Measurements from ENCODE around the gene SASS6. TPM values are rescaled to one million over a fixed set of nuclear protein-coding genes. Genes with fewer than 3 reads are reported as not detected.

SASS6 gene
- total RNA-seq, 1 experiment from 2014 or later = 8.7 TPM

DNA sequence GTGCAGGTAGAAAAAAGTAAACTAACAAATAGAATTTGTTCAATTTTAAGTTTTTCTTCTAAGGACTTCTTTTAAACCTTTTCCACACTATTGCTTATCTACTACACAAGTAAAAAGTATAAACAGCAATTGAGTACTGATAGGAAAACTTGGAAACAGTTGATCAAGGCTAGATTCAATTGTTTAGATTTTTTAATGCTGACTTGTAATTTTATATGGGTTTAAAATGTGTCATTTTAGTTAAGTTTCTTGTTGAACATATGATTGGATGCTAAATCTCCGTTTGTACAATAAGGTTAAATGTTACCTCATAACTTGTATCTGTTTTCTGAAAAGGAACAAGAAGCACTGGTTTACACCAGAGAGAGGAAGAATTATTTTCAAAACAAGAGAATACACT, 5.5 kb downstream of the SASS6 start:
- Histone ChIP-seq H2AFZ (no peak overlapping the region), H3K4me2 (no peak overlapping the region), H3K79me2 (ENCODE audit: low read depth) (peaks cover 59% of the 10 kb centered on the region), H3K9me3 (ENCODE audit: insufficient read depth, low read depth) (no peaks in the 10 kb centered on the region), H3K36me3 (ENCODE audit: low read depth) (0 out of 2 replicates have a peak, but pooled peaks cover 5% of the 10 kb centered on the region), H3K9me2 (ENCODE audit: insufficient read depth) (no peaks in the 10 kb centered on the region), H3K4me1 (replicated peaks; ENCODE audit: insufficient read depth) (peaks cover 18% of the 10 kb centered on the region), H3K27ac (no peak overlapping the region), H4K20me1 (ENCODE audit: insufficient read depth) (no peaks in the 10 kb centered on the region), H3K27me3 (ENCODE audit: insufficient read depth, low read depth) (no peaks in the 10 kb centered on the region), H3K4me3 (no peak overlapping the region), H3F3A (ENCODE audit: insufficient read depth, low read depth) (no peaks in the 10 kb centered on the region)
- intact Hi-C loops (cut with micrococcal nuclease; ENCODE audit: unreplicated experiment) = no loop called here
- CTCF ChIA-PET = no interaction called here
- POLR2A ChIA-PET (ENCODE audit: unreplicated experiment) = no interaction called here
- DNase-seq = no peak
- no TSS peak for BruUV-seq (replicated peaks)
- no peak for TF ChIP-seq EZH2 (IDR thresholded peaks at IDR 0.05; ENCODE audit: low read depth)
- TF ChIP-seq, protein P1, sequence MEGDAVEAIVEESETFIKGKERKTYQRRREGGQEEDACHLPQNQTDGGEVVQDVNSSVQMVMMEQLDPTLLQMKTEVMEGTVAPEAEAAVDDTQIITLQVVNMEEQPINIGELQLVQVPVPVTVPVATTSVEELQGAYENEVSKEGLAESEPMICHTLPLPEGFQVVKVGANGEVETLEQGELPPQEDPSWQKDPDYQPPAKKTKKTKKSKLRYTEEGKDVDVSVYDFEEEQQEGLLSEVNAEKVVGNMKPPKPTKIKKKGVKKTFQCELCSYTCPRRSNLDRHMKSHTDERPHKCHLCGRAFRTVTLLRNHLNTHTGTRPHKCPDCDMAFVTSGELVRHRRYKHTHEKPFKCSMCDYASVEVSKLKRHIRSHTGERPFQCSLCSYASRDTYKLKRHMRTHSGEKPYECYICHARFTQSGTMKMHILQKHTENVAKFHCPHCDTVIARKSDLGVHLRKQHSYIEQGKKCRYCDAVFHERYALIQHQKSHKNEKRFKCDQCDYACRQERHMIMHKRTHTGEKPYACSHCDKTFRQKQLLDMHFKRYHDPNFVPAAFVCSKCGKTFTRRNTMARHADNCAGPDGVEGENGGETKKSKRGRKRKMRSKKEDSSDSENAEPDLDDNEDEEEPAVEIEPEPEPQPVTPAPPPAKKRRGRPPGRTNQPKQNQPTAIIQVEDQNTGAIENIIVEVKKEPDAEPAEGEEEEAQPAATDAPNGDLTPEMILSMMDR (conservative IDR thresholded peaks at IDR 0.05) = no peak

DNA sequence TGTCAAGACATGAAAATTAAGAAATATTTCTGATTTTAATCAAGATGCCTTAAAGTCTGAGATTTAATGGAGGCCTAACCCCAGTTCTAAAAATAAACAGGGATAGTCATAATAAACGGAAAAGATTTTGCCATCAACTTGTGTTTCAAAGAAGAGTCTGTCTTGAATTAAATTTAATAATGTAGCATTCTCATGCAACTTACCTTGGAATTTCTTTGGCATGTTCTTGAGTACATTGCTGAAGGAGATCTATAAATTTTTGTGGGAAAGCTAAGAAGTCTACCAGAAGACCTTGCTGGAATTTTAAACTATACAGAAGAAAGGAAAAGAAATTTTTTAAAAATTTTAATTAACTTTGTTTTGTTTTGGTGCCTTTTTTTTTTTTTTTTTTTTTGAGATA, 10.6 kb downstream of the SASS6 start:
- H3K9me3 ChIP-seq (ENCODE audit: insufficient read depth, low read depth) = no peaks in the 10 kb centered on the region
- H3K27ac ChIP-seq = no peak overlapping the region
- H4K20me1 ChIP-seq (ENCODE audit: insufficient read depth) = no peaks in the 10 kb centered on the region
- POLR2A ChIA-PET (ENCODE audit: unreplicated experiment) = no interaction called here
- no TSS peak for BruUV-seq (replicated peaks)
- H3K9me2 ChIP-seq (ENCODE audit: insufficient read depth) = no peaks in the 10 kb centered on the region
- no peak for TF ChIP-seq EZH2 (IDR thresholded peaks at IDR 0.05; ENCODE audit: low read depth)
- TF ChIP-seq, protein P1 (conservative IDR thresholded peaks at IDR 0.05) = no peak
- no peaks in the 10 kb centered on the region for H3K4me1 ChIP-seq (replicated peaks; ENCODE audit: insufficient read depth)
- no peak overlapping the region for H3K4me3 ChIP-seq
- no peak for DNase-seq
- CTCF ChIA-PET = interaction anchor here (0.5 to 0.6 kb wide), 2 partner anchors 230 to 334 kb away, joined by 3 read pairs; no protein-coding TSS in a partner anchor
- intact Hi-C loops (cut with micrococcal nuclease; ENCODE audit: unreplicated experiment) = no loop called here
- peaks cover 27% of the 10 kb centered on the region; the same call in 1 of the 2 replicates for H3K36me3 ChIP-seq (ENCODE audit: low read depth)
- H3K4me2 ChIP-seq = no peak overlapping the region
- no peaks in the 10 kb centered on the region for H3F3A ChIP-seq (ENCODE audit: insufficient read depth, low read depth)
- H3K27me3 ChIP-seq (ENCODE audit: insufficient read depth, low read depth) = no peaks in the 10 kb centered on the region
- H3K79me2 ChIP-seq (ENCODE audit: low read depth) = peaks cover 12% of the 10 kb centered on the region; the same call in 1 of the 2 replicates
- H2AFZ ChIP-seq = no peak overlapping the region

DNA sequence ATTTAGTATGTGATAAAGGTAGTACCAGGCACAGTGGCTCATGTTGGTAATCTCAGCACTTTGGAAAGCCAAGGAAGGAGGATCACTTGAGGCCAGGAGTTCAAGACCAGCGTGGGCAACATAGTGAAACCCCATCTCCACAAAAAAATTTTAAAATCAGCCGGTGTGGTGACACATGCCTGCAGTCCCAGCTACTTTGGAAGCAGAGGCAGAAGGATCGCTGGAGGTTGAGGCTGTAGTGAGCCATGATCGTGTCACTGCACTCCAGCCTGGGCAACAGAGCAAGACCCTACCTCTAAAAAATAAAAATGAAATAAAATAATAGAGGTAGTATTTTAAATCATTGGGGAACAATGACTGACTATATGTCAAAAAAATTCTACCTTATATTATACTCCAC, 17.2 kb downstream of the SASS6 start:
- intact Hi-C loops (cut with micrococcal nuclease; ENCODE audit: unreplicated experiment) = no loop called here
- TF ChIP-seq EZH2 (IDR thresholded peaks at IDR 0.05; ENCODE audit: low read depth) = no peak
- TF ChIP-seq, protein P1 (conservative IDR thresholded peaks at IDR 0.05) = no peak
- H4K20me1 ChIP-seq (ENCODE audit: insufficient read depth) = no peaks in the 10 kb centered on the region
- no peaks in the 10 kb centered on the region; the same call in 1 of the 2 replicates for H3F3A ChIP-seq (ENCODE audit: insufficient read depth, low read depth)
- H3K4me3 ChIP-seq = no peak overlapping the region
- H3K4me2 ChIP-seq = no peak overlapping the region
- H3K27me3 ChIP-seq (ENCODE audit: insufficient read depth, low read depth) = no peaks in the 10 kb centered on the region
- no peak overlapping the region for H3K27ac ChIP-seq
- DNase-seq = no peak
- 0 out of 2 replicates have a peak, but pooled peaks cover 15% of the 10 kb centered on the region for H3K36me3 ChIP-seq (ENCODE audit: low read depth)
- no peaks in the 10 kb centered on the region for H3K4me1 ChIP-seq (replicated peaks; ENCODE audit: insufficient read depth)
- no peaks in the 10 kb centered on the region for H3K79me2 ChIP-seq (ENCODE audit: low read depth)
- ChIA-PET CTCF (no interaction called here), POLR2A (ENCODE audit: unreplicated experiment) (no interaction called here)
- no peaks in the 10 kb centered on the region for H3K9me2 ChIP-seq (ENCODE audit: insufficient read depth)
- no peak overlapping the region for H2AFZ ChIP-seq
- H3K9me3 ChIP-seq (ENCODE audit: insufficient read depth, low read depth) = no peaks in the 10 kb centered on the region
- no TSS peak for BruUV-seq (replicated peaks)

Measured in PC-9 (cell line).